CD4-positive, alpha-beta T cell treated with Interleukin-4 for 1 hour (primary cell): ENCODE data around the gene CHD5.

ENCODE experiments used
- DNase-seq, 2 donors: peaks; one replicate each; pipeline ENCODE4 v3.0.0-alpha.2; 2020 to 2022

CHD5 gene

GRCh38 chr1:6172549-6172948 lies 7.6 kb downstream of the CHD5 start:
- DNase-seq: no peak

GRCh38 chr1:6171548-6172124 lies 8.5 kb downstream of the CHD5 start:
- no peak for DNase-seq

GRCh38 chr1:6170742-6171201 lies 9.3 kb downstream of the CHD5 start:
- DNase-seq: no peak

GRCh38 chr1:6170116-6170741 lies 9.9 kb downstream of the CHD5 start:
- DNase-seq: no peak

GRCh38 chr1:6168947-6169586 lies 11.1 kb downstream of the CHD5 start:
- DNase-seq: no peak

- DNase-seq: no peak
Observed at GRCh38 chr1:6167391-6168303, 12.5 kb downstream of the CHD5 start.

- no peak for DNase-seq
Observed at GRCh38 chr1:6166655-6167390, 13.3 kb downstream of the CHD5 start.

GRCh38 chr1:6166221-6166620 lies 13.9 kb downstream of the CHD5 start:
- DNase-seq: no peak

- DNase-seq: no peak
Observed at GRCh38 chr1:6165441-6165985, 14.6 kb downstream of the CHD5 start.

- DNase-seq: no peak
Observed at GRCh38 chr1:6165027-6165426, 15.1 kb downstream of the CHD5 start.

- no peak for DNase-seq
Observed at GRCh38 chr1:6163973-6164617, 16.0 kb downstream of the CHD5 start.

GRCh38 chr1:6163191-6163972 lies 16.7 kb downstream of the CHD5 start:
- DNase-seq: no peak

GRCh38 chr1:6162773-6163172 lies 17.3 kb downstream of the CHD5 start:
- DNase-seq: no peak

- no peak for DNase-seq
Observed at GRCh38 chr1:6162341-6162740, 17.8 kb downstream of the CHD5 start.

GRCh38 chr1:6158181-6158580 lies 21.9 kb downstream of the CHD5 start:
- DNase-seq: no peak

- DNase-seq: no peak
Observed at GRCh38 chr1:6157528-6158174, 22.5 kb downstream of the CHD5 start.

GRCh38 chr1:6157132-6157527 lies 23.0 kb downstream of the CHD5 start:
- no peak for DNase-seq

- DNase-seq: no peak
Observed at GRCh38 chr1:6154525-6155319, 25.4 kb downstream of the CHD5 start.

GRCh38 chr1:6152882-6153281 lies 27.2 kb downstream of the CHD5 start:
- no peak for DNase-seq

GRCh38 chr1:6152181-6152580 lies 27.9 kb downstream of the CHD5 start:
- DNase-seq: no peak
